H9 (cell line): ENCODE data around the gene PRSS21. TPM values are rescaled to one million over a fixed set of nuclear protein-coding genes. Genes with fewer than 3 reads are reported as not detected.

Experiments used
- DNase-seq: peaks from one replicate; pipeline ENCODE4 v3.0.0-alpha.2; 2017
- H2AFZ ChIP-seq: one replicate; pipeline ENCODE4 v1.6.1; 2013; ENCODE audit warnings: mild to moderate bottlenecking, low read length, control low read depth, moderate library complexity
- H2AK5ac ChIP-seq: 2 replicates; pipeline ENCODE4 v1.6.1; 2013; ENCODE audit warnings: low read length, control low read depth, mixed read lengths; ENCODE audit not compliant: insufficient read length
- H2BK120ac ChIP-seq: one replicate; pipeline ENCODE4 v1.6.1; 2013; ENCODE audit warnings: low read depth, mild to moderate bottlenecking, low read length, control low read depth, inconsistent platforms; ENCODE audit not compliant: poor library complexity, severe bottlenecking
- H2BK12ac ChIP-seq: 2 replicates; pipeline ENCODE4 v1.6.1; 2013; ENCODE audit warnings: low read length, control low read depth, mixed read lengths, low read depth; ENCODE audit not compliant: insufficient read length
- H2BK15ac ChIP-seq: 2 replicates; pipeline ENCODE4 v1.6.1; 2013; ENCODE audit warnings: low read depth, low read length, control low read depth
- H2BK20ac ChIP-seq: one replicate; pipeline ENCODE4 v1.6.1; 2013; ENCODE audit warnings: low read depth, mild to moderate bottlenecking, low read length, control low read depth, inconsistent platforms; ENCODE audit not compliant: poor library complexity, severe bottlenecking
- H2BK5ac ChIP-seq: 2 replicates; pipeline ENCODE4 v1.6.1; 2013; ENCODE audit warnings: low read length, control low read depth, mixed read lengths; ENCODE audit not compliant: insufficient read length
- H3K14ac ChIP-seq: 2 replicates; pipeline ENCODE4 v1.6.1; 2013; ENCODE audit warnings: low read length, control low read depth; ENCODE audit not compliant: insufficient read depth
- H3K18ac ChIP-seq: 2 replicates; pipeline ENCODE4 v1.6.1; 2013; ENCODE audit warnings: low read depth, mild to moderate bottlenecking, mixed read lengths, low read length, control low read depth; ENCODE audit not compliant: insufficient read length
- H3K23ac ChIP-seq: 2 replicates; pipeline ENCODE4 v1.6.1; 2013; ENCODE audit warnings: low read length, control low read depth, mixed read lengths, low read depth; ENCODE audit not compliant: insufficient read length
- H3K23me2 ChIP-seq: 2 replicates; pipeline ENCODE4 v1.6.1; 2013; ENCODE audit warnings: low read depth, mild to moderate bottlenecking, mixed read lengths, low read length, control low read depth; ENCODE audit not compliant: insufficient read length, poor library complexity, severe bottlenecking
- H3K27ac ChIP-seq: 2 replicates; pipeline ENCODE4 v1.5.1; 2013; ENCODE audit warnings: low read length, control low read depth, mixed read lengths, low read depth; ENCODE audit not compliant: insufficient read length
- H3K27me3 ChIP-seq: 2 replicates; pipeline ENCODE4 v1.6.1; 2013; ENCODE audit warnings: low read length, control low read depth, inconsistent platforms; ENCODE audit not compliant: insufficient read depth
- H3K4ac ChIP-seq: 2 replicates; pipeline ENCODE4 v1.6.1; 2013; ENCODE audit warnings: low read depth, mild to moderate bottlenecking, control low read depth, inconsistent platforms, low read length, moderate library complexity
- H3K4me1 ChIP-seq: 2 replicates; pipeline ENCODE4 v1.6.1; 2013; ENCODE audit warnings: low read length, control low read depth, inconsistent platforms; ENCODE audit not compliant: insufficient read depth
- H3K4me2 ChIP-seq: 2 replicates; pipeline ENCODE4 v1.6.1; 2013; ENCODE audit warnings: low read length, control low read depth, mixed read lengths; ENCODE audit not compliant: insufficient read length, insufficient read depth
- H3K56ac ChIP-seq: 2 replicates; pipeline ENCODE4 v1.6.1; 2013; ENCODE audit warnings: low read depth, mild to moderate bottlenecking, mixed read lengths, low read length, control low read depth; ENCODE audit not compliant: insufficient read length
- H3K79me1 ChIP-seq: 2 replicates; pipeline ENCODE4 v1.6.1; 2013; ENCODE audit warnings: low read depth, mild to moderate bottlenecking, moderate library complexity, low read length, control low read depth, inconsistent platforms; ENCODE audit not compliant: insufficient read depth, poor library complexity, severe bottlenecking
- H3K79me2 ChIP-seq: 2 replicates; pipeline ENCODE4 v1.6.1; 2013; ENCODE audit warnings: low read length, control low read depth, inconsistent platforms; ENCODE audit not compliant: insufficient read depth
- H3K9ac ChIP-seq: 2 replicates; pipeline ENCODE4 v1.6.1; 2013; ENCODE audit warnings: low read length, control low read depth, mixed read lengths; ENCODE audit not compliant: insufficient read length; ENCODE audit errors: extremely low read depth
- H3K9me3 ChIP-seq: one replicate; pipeline ENCODE4 v1.6.1; 2013; ENCODE audit warnings: low read depth, low read length, inconsistent platforms; ENCODE audit not compliant: control insufficient read depth
- H3T11ph ChIP-seq: one replicate; pipeline ENCODE4 v1.6.1; 2013; ENCODE audit warnings: mild to moderate bottlenecking, low read length, control low read depth, inconsistent platforms
- H4K20me1 ChIP-seq: one replicate; pipeline ENCODE4 v1.6.1; 2013; ENCODE audit not compliant: control insufficient read depth, insufficient read length, insufficient read depth
- H4K5ac ChIP-seq: 2 replicates; pipeline ENCODE4 v1.6.1; 2013; ENCODE audit warnings: low read depth, mild to moderate bottlenecking, mixed read lengths, low read length, control low read depth; ENCODE audit not compliant: insufficient read length
- H4K8ac ChIP-seq: replicated peaks from 2 replicates; pipeline ENCODE4 v1.6.1; 2013; ENCODE audit warnings: low read length, control low read depth, mixed read lengths, low read depth; ENCODE audit not compliant: insufficient read length
- H4K91ac ChIP-seq: 2 replicates; pipeline ENCODE4 v1.6.1; 2013; ENCODE audit warnings: low read depth, mild to moderate bottlenecking, moderate library complexity, mixed read lengths, low read length, control low read depth; ENCODE audit not compliant: insufficient read length
- H3K27ac Mint-ChIP-seq, 3 experiments: 2 replicates in 2 of 3; 3 replicates in 1 of 3; pipeline ENCODE4 v1.8.0; 2020 to 2021; ENCODE audit warnings: mixed read lengths in 3 of 3, mild to moderate bottlenecking in 1 of 3, moderate library complexity in 1 of 3
- H3K27me3 Mint-ChIP-seq: 2 replicates; pipeline ENCODE4 v1.8.0; 2021; ENCODE audit warnings: low read depth, mild to moderate bottlenecking, moderate library complexity, mixed read lengths
- H3K36me3 Mint-ChIP-seq, 3 experiments: 2 replicates in 2 of 3; 3 replicates in 1 of 3; pipeline ENCODE4 v1.8.0; 2020 to 2021; ENCODE audit warnings: low read depth in 3 of 3, mixed read lengths in 3 of 3; ENCODE audit not compliant: insufficient read depth in 1 of 3
- H3K4me1 Mint-ChIP-seq, 2 experiments: 2 replicates each; pipeline ENCODE4 v1.8.0; 2020; ENCODE audit warnings: mixed read lengths in 2 of 2
- H3K4me3 Mint-ChIP-seq, 2 experiments: 2 replicates in 1 of 2; 3 replicates in 1 of 2; pipeline ENCODE4 v1.8.0; 2020 to 2021; ENCODE audit warnings: mild to moderate bottlenecking in 2 of 2, mixed read lengths in 2 of 2, moderate library complexity in 1 of 2
- H3K9me3 Mint-ChIP-seq, 2 experiments: 2 replicates in 1 of 2; 3 replicates in 1 of 2; pipeline ENCODE4 v1.8.0; 2020; ENCODE audit warnings: mild to moderate bottlenecking in 2 of 2, mixed read lengths in 2 of 2, moderate library complexity in 1 of 2
- CTCF ChIP-seq: fragments of 200-600 bp; sonication (generic); conservative IDR thresholded peaks from 3 replicates; pipeline ENCODE4 v1.8.0; 2021; ENCODE audit warnings: antibody characterized with exemption, mild to moderate bottlenecking
- WGBS: extraction: QIAGEN DNeasy Blood & Tissue Kit; methylation state at CpG from one replicate; pipeline ENCODE4 v1.1.7; 2013; ENCODE audit warnings: missing lambda C conversion rate, low lambda C conversion rate, mixed read lengths; ENCODE audit not compliant: insufficient read length; ENCODE audit errors: extremely low coverage; 5-methylcytosine and 5-hydroxymethylcytosine counted together
- total RNA-seq: library from RNA; stranded (reverse); gene quantifications from 2 replicates; pipeline ENCODE4 v1.2.1, GENCODE V29; 2021

Gene PRSS21
- total RNA-seq, 1 experiment from 2014 or later = not detected

- Mint-ChIP-seq H3K27ac (no peak overlapping the region), H3K4me1 (no peaks in the 10 kb centered on the region), H3K9me3 (no peaks in the 10 kb centered on the region), H3K4me3 (no peak overlapping the region), H3K36me3 (no peaks in the 10 kb centered on the region; a peak in 1 of 7 replicates), H3K27me3 (no peaks in the 10 kb centered on the region)
- Histone ChIP-seq H3K4me2 (no peak overlapping the region), H3T11ph (no peak overlapping the region), H2BK5ac (no peak overlapping the region), H3K27ac (no peak overlapping the region), H4K20me1 (no peaks in the 10 kb centered on the region), H3K23me2 (no peaks in the 10 kb centered on the region), H3K4me1 (no peaks in the 10 kb centered on the region), H3K9ac (no peak overlapping the region), H3K56ac (no peak overlapping the region), H3K9me3 (no peaks in the 10 kb centered on the region), H4K5ac (no peak overlapping the region), H3K14ac (no peak overlapping the region), H3K27me3 (no peaks in the 10 kb centered on the region), H2AFZ (no peak overlapping the region), H2BK120ac (no peak overlapping the region), H3K79me2 (no peaks in the 10 kb centered on the region), H2AK5ac (no peak overlapping the region), H3K79me1 (no peaks in the 10 kb centered on the region), H3K18ac (no peak overlapping the region), H2BK15ac (no peak overlapping the region), H4K91ac (no peak overlapping the region), H3K4ac (no peak overlapping the region), H2BK20ac (no peak overlapping the region), H3K23ac (no peak overlapping the region), H4K8ac (no peak overlapping the region), H2BK12ac (no peak overlapping the region)
- no peak for DNase-seq
- TF ChIP-seq CTCF = no peak
- no CpG with 5 or more reads among the region's 4 CpGs for WGBS
These were observed 5.5 kb downstream of the PRSS21 start for GRCh38 chr16:2822496-2822895.
